Prostate gland (tissue), 2 donors: ENCODE measurements around the gene DIPK1C. TPM values are rescaled to one million over a fixed set of nuclear protein-coding genes. Genes with fewer than 3 reads are reported as not detected.

Experiments
- DNase-seq: peaks from one replicate; pipeline ENCODE4 v3.0.0-alpha.2; 2019; ENCODE audit warnings: low spot score
- H3K27ac ChIP-seq, 2 donors: fragments of 200-600 bp; sonication (generic); 2 replicates each; pipeline ENCODE4 v1.5.1; 2017 to 2019
- H3K27me3 ChIP-seq: fragments of 200-600 bp; sonication (generic); replicated peaks from 2 replicates; pipeline ENCODE4 v1.5.1; 2019; ENCODE audit not compliant: insufficient read depth
- H3K36me3 ChIP-seq, 2 donors: fragments of 200-600 bp; sonication (generic); 1 replicate in 1 of 2; 2 replicates in 1 of 2; pipeline versions ENCODE4 v1.5.1 to v1.8.1; 2017 to 2019
- H3K4me1 ChIP-seq: fragments of 200-600 bp; sonication (generic); replicated peaks from 2 replicates; pipeline ENCODE4 v1.5.1; 2019
- H3K4me3 ChIP-seq, 2 donors: fragments of 200-600 bp; sonication (generic); 2 replicates each; pipeline ENCODE4 v1.5.1; 2017 to 2019
- H3K9me3 ChIP-seq: fragments of 200-600 bp; sonication (generic); 2 replicates; pipeline ENCODE4 v1.5.1; 2017
- POLR2A ChIP-seq: fragments of 450-650 bp; IDR thresholded peaks from one replicate; pipeline ENCODE4 v1.6.1; 2016; ENCODE audit warnings: antibody characterized with exemption, mild to moderate bottlenecking
- POLR2AphosphoS5 ChIP-seq: sonication (generic); formaldehyde crosslinking; IDR thresholded peaks from one replicate; pipeline ENCODE4 v1.6.1; 2017; ENCODE audit warnings: antibody characterized with exemption
- WGBS: methylation state at CpG from one replicate; pipeline ENCODE4 v1.1.5; 2018; 5-methylcytosine and 5-hydroxymethylcytosine counted together
- intact Hi-C: fragments of 100-400 bp; cut with DNase I; formaldehyde crosslinking; loops from one replicate; pipeline ENCODE4 v1.14.2; 2022
- total RNA-seq, 2 donors: library from RNA; depleted of rRNA; stranded (reverse); fragments of >200 nt; gene quantifications; one replicate each; pipeline ENCODE4 v1.1.0, GENCODE V29; 2016
- TF ChIP-seq, protein P1 (sequence below), 4 experiments: fragments of 200-600 bp in 2 of 4; fragments of 450-650 bp in 2 of 4; sonication (generic) in 2 of 4; IDR thresholded peaks; 1 replicate in 3 of 4; 2 replicates in 1 of 4; pipeline ENCODE4 v1.5.1; 2016 to 2019; ENCODE audit warnings: antibody characterized with exemption in 4 of 4, mild to moderate bottlenecking in 2 of 4, moderate library complexity in 2 of 4

DIPK1C gene
- total RNA-seq, 2 donors from 2014 or later = 10.8 TPM; not detected in 1

DNA sequence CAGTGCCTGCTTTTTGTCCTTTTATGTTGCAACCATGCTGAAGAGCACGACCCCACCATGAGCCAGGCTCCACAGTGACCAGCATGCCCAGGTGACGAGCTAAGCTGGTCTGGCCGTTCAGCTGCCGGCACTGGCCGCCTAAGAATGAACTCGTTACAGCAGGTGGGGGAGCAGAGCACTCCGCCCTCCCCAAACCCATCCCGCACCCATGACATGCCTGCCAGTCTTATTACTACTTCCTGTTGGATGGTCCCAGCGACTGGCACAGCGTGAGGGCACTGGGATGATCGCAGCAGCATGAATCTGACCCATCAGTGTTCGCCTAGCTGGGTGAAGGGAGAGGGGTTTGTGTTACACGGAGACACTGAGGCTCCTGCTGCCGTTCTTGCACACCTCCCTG is 11.5 kb downstream of the DIPK1C start:
- DNase-seq = no peak
- WGBS = 84% methylated on average over 14 of the region's 14 CpGs
- no peak overlapping the region for H3K4me3 ChIP-seq

DNA sequence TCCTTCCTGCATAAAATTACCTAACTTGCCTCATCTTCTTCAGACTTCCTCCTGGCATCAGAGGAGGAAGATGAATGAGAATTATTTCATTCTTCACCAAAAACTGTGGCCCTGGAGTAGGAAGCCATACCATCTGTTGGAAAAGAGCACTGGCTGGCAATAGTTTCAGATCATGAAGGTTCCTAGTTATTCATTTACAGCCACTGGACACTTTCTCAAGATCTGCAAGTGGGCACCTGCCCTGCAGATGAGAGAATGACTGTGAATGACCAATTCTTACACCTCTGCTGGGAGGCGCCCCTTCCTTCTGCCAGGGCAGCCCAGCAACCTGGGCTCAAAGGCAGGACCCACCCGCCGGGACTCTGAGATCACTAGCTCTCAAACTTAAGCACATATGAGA is 13.0 kb downstream of the DIPK1C start:
- Histone ChIP-seq H3K27me3 (no peaks in the 10 kb centered on the region), H3K9me3 (no peaks in the 10 kb centered on the region), H3K36me3 (no peaks in the 10 kb centered on the region), H3K27ac (no peak overlapping the region), H3K4me3 (no peak overlapping the region), H3K4me1 (no peaks in the 10 kb centered on the region)
- TF ChIP-seq POLR2A (no peak), POLR2AphosphoS5 (no peak)
- TF ChIP-seq, protein P1, sequence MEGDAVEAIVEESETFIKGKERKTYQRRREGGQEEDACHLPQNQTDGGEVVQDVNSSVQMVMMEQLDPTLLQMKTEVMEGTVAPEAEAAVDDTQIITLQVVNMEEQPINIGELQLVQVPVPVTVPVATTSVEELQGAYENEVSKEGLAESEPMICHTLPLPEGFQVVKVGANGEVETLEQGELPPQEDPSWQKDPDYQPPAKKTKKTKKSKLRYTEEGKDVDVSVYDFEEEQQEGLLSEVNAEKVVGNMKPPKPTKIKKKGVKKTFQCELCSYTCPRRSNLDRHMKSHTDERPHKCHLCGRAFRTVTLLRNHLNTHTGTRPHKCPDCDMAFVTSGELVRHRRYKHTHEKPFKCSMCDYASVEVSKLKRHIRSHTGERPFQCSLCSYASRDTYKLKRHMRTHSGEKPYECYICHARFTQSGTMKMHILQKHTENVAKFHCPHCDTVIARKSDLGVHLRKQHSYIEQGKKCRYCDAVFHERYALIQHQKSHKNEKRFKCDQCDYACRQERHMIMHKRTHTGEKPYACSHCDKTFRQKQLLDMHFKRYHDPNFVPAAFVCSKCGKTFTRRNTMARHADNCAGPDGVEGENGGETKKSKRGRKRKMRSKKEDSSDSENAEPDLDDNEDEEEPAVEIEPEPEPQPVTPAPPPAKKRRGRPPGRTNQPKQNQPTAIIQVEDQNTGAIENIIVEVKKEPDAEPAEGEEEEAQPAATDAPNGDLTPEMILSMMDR (IDR thresholded peaks at IDR 0.05) = no peak
- WGBS = 47% methylated on average over 3 of the region's 3 CpGs
- DNase-seq = no peak
- intact Hi-C loops = no loop called here

More for the DNA sequence above, 11.5 kb downstream of the DIPK1C start:
- Histone ChIP-seq H3K9me3 (no peaks in the 10 kb centered on the region), H3K36me3 (no peaks in the 10 kb centered on the region), H3K27ac (no peak overlapping the region), H3K27me3 (no peaks in the 10 kb centered on the region), H3K4me1 (no peaks in the 10 kb centered on the region)
- TF ChIP-seq POLR2A (no peak), POLR2AphosphoS5 (no peak)
- TF ChIP-seq, protein P1 (IDR thresholded peaks at IDR 0.05) = no peak
- intact Hi-C loops = no loop called here

DNA sequence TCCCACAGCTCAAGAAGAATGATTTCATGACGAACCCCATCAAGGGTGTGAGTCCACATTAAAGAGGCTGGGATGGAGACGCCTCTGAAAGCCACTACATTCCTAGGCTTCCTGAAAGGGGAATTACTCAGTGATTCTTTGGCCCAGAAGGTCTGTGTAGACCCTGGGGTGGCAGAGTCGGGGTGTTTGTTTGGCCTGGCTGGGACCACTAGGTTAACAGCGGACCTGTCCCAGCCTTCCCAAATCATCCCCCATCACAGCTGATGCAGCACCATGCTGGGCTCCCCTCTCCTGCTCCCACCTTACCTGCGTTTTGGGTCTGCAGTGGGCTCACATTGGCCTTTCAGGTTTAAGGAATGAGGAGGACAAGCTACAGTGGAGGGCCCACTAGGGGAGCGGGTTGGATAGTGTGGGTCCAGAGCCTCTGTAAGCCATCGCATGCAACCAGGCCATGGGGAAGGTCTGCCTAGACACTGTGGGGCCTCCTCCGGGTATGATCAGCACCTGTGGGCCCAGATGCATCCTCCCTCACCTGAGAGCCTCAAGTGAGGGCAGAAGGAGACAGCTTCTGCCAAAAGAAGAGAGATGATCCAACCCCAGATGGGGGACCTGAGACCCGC is 16.2 kb downstream of the DIPK1C start:
- DNase-seq = no peak
- intact Hi-C loops = no loop called here
- Histone ChIP-seq H3K36me3 (no peaks in the 10 kb centered on the region), H3K27ac (no peak overlapping the region), H3K4me3 (no peak overlapping the region), H3K9me3 (no peaks in the 10 kb centered on the region), H3K4me1 (no peaks in the 10 kb centered on the region), H3K27me3 (no peaks in the 10 kb centered on the region)
- TF ChIP-seq POLR2A (no peak), POLR2AphosphoS5 (no peak)
- TF ChIP-seq, protein P1 (IDR thresholded peaks at IDR 0.05) = no peak
- 97% methylated on average over 9 of the region's 9 CpGs for WGBS

DNA sequence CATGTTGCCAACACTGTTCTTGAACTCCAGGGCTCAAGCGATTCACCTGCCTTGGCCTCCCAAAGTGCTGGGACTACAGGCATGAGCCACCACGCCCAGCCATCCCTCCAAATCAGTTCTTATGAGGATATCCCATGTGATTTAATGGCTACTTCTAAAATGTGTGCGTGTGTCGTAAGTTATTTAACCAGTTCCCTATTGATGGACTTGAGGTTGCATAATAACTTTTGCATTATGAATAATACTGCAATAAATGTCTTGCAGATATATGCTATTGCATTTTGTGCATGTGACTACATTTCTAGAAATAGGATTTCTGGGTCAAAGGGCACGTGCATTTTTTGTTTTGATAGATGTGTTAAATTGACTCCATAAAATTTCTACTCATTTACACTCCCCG is 19.0 kb downstream of the DIPK1C start:
- no peaks in the 10 kb centered on the region for H3K4me1 ChIP-seq
- intact Hi-C loops = no loop called here
- WGBS = 96% methylated on average over 6 of the region's 6 CpGs

More for the DNA sequence above, 19.0 kb downstream of the DIPK1C start:
- no peak for DNase-seq
- Histone ChIP-seq H3K36me3 (no peaks in the 10 kb centered on the region), H3K27me3 (no peaks in the 10 kb centered on the region), H3K27ac (no peak overlapping the region), H3K9me3 (no peaks in the 10 kb centered on the region), H3K4me3 (no peak overlapping the region)
- TF ChIP-seq, protein P1 (IDR thresholded peaks at IDR 0.05) = no peak
- TF ChIP-seq POLR2A = no peak
- no peak for TF ChIP-seq POLR2AphosphoS5
